ENCODE results near the gene ZNF587. TPM values are rescaled to one million over a fixed set of nuclear protein-coding genes. Genes with fewer than 3 reads are reported as not detected.

The ZNF587 gene
- total and polyA plus RNA-seq, 2 donors from 2014 or later, result 3.7 to 37.3 TPM

DNA sequence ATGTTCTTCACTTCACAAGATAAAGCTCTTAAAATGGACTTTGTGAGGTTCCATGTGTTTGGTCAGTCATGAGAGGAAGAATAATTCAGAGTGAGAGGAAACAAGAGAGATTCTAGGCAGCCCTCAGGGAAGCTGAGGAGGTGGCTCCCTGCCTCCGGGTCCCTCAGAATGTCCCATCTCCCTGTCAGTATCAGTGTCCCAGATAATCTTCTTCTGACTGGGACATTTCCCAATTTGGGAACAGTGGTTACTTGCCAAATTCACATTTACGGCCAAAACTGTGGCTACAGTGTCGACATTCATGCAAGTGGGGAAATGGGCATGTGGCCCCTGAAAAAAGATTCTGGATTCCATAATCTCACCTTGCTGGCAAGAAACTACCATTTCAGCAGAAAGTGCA, 57.7 kb downstream of the ZNF587 start:
- intact Hi-C loops (cut with DNase I), result no loop called here

DNA sequence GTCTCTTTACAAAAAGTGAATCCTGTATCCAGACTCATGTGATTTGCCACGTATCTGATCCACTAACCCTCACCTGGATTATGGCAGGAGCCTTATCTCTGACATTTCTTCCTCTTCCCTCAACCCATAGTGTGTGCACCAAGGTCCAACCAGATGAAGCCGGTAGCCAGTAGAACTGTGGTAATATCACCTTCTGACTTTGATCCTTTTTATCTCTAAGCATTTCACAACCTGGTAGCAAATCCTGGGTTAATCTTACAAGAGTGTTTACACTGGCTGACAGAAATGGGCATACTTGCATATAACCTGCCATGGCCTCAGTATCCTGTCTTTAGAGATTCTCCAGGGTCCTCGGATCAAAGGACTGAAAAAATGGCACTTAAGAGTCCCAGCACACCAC, 64.9 kb downstream of the ZNF587 start:
- Histone ChIP-seq H3K4me1 (ENCODE audit: control insufficient read depth in 2 of 3, insufficient read depth in 2 of 3, low read depth in 1 of 3, low read length in 3 of 3) (peaks cover 0 to 12% (median 6%) of the 10 kb centered on the region in 3 donors), H3K27me3 (ENCODE audit: control insufficient read depth, insufficient read depth, low read length) (no peaks in the 10 kb centered on the region), H3K4me3 (ENCODE audit: low read length in 3 of 3) (no peak overlapping the region), H3K9me3 (ENCODE audit: control insufficient read depth in 2 of 3, insufficient read depth in 1 of 3, low read length in 3 of 3) (no peaks in the 10 kb centered on the region), H3K9ac (ENCODE audit: low read length in 3 of 3) (no peak overlapping the region), H3K36me3 (ENCODE audit: control insufficient read depth in 2 of 3, insufficient read depth in 3 of 3, low read length in 3 of 3) (peaks cover 0 to 7% (median 3%) of the 10 kb centered on the region in 3 donors), H3K27ac (ENCODE audit: low read depth in 2 of 2, low read length in 2 of 2) (no peak overlapping the region)
- intact Hi-C loops (cut with DNase I), result no loop called here
- DNase-seq (no peak), FAIRE-seq (no peak)
- TF ChIP-seq, protein P1, sequence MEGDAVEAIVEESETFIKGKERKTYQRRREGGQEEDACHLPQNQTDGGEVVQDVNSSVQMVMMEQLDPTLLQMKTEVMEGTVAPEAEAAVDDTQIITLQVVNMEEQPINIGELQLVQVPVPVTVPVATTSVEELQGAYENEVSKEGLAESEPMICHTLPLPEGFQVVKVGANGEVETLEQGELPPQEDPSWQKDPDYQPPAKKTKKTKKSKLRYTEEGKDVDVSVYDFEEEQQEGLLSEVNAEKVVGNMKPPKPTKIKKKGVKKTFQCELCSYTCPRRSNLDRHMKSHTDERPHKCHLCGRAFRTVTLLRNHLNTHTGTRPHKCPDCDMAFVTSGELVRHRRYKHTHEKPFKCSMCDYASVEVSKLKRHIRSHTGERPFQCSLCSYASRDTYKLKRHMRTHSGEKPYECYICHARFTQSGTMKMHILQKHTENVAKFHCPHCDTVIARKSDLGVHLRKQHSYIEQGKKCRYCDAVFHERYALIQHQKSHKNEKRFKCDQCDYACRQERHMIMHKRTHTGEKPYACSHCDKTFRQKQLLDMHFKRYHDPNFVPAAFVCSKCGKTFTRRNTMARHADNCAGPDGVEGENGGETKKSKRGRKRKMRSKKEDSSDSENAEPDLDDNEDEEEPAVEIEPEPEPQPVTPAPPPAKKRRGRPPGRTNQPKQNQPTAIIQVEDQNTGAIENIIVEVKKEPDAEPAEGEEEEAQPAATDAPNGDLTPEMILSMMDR (IDR thresholded peaks at IDR 0.05; ENCODE audit: borderline replicate concordance, extremely low read depth, insufficient read depth), result no peak

More for the DNA sequence above, 57.7 kb downstream of the ZNF587 start:
- Histone ChIP-seq H3K27ac (ENCODE audit: low read depth in 2 of 2, low read length in 2 of 2) (no peak overlapping the region), H3K9ac (ENCODE audit: low read length in 3 of 3) (no peak overlapping the region), H3K9me3 (ENCODE audit: control insufficient read depth in 2 of 3, insufficient read depth in 1 of 3, low read length in 3 of 3) (no peaks in the 10 kb centered on the region), H3K4me3 (ENCODE audit: low read length in 3 of 3) (no peak overlapping the region), H3K4me1 (ENCODE audit: control insufficient read depth in 2 of 3, insufficient read depth in 2 of 3, low read depth in 1 of 3, low read length in 3 of 3) (peaks cover 0 to 3% (median 0%) of the 10 kb centered on the region in 3 donors), H3K27me3 (ENCODE audit: control insufficient read depth, insufficient read depth, low read length) (no peaks in the 10 kb centered on the region), H3K36me3 (ENCODE audit: control insufficient read depth in 2 of 3, insufficient read depth in 3 of 3, low read length in 3 of 3) (peaks cover 5 to 15% (median 5%) of the 10 kb centered on the region in 3 donors)
- no peak for FAIRE-seq
- no peak for DNase-seq
- TF ChIP-seq, protein P1 (IDR thresholded peaks at IDR 0.05; ENCODE audit: borderline replicate concordance, extremely low read depth, insufficient read depth), result no peak

Other genes with a start within 250 kb of the ZNF587 start
- 3.5 TPM for gene ZNF530, start 250.0 kb upstream of the ZNF587 start, total RNA-seq
- 1.1 TPM for gene ZNF530, start 250.0 kb upstream of the ZNF587 start, polyA plus RNA-seq (ENCODE audit: insufficient read depth, low read depth, low replicate concordance)
- 25.4 TPM for gene ZNF134, start 235.6 kb upstream of the ZNF587 start, total RNA-seq
- gene ZNF134, start 235.6 kb upstream of the ZNF587 start, polyA plus RNA-seq (ENCODE audit: insufficient read depth, low read depth, low replicate concordance), result 5.8 TPM
- gene ZNF211, start 216.7 kb upstream of the ZNF587 start, total RNA-seq, result 19.6 TPM
- gene ZNF211, start 216.7 kb upstream of the ZNF587 start, polyA plus RNA-seq (ENCODE audit: insufficient read depth, low read depth, low replicate concordance), result 9.1 TPM
- not detected for gene ZSCAN4, start 180.9 kb upstream of the ZNF587 start, total RNA-seq
- not detected for gene ZSCAN4, start 180.9 kb upstream of the ZNF587 start, polyA plus RNA-seq (ENCODE audit: insufficient read depth, low read depth, low replicate concordance)
- gene ZNF551, start 167.9 kb upstream of the ZNF587 start, total RNA-seq, result 13.9 TPM
- 1.3 TPM for gene ZNF551, start 167.9 kb upstream of the ZNF587 start, polyA plus RNA-seq (ENCODE audit: insufficient read depth, low read depth, low replicate concordance)
- 11.1 TPM for gene ZNF154, start 140.7 kb upstream of the ZNF587 start, total RNA-seq
- 2.2 TPM for gene ZNF154, start 140.7 kb upstream of the ZNF587 start, polyA plus RNA-seq (ENCODE audit: insufficient read depth, low read depth, low replicate concordance)
- 16.5 TPM for gene ZNF671, start 122.2 kb upstream of the ZNF587 start, total RNA-seq
- gene ZNF671, start 122.2 kb upstream of the ZNF587 start, polyA plus RNA-seq (ENCODE audit: insufficient read depth, low read depth, low replicate concordance), result 10.1 TPM
- gene ZNF776, start 103.0 kb upstream of the ZNF587 start, total RNA-seq, result 20.5 TPM
- 5.6 TPM for gene ZNF776, start 103.0 kb upstream of the ZNF587 start, polyA plus RNA-seq (ENCODE audit: insufficient read depth, low read depth, low replicate concordance)
- gene ZNF586, start 80.2 kb upstream of the ZNF587 start, total RNA-seq, result 18.7 TPM
- gene ZNF586, start 80.2 kb upstream of the ZNF587 start, polyA plus RNA-seq (ENCODE audit: insufficient read depth, low read depth, low replicate concordance), result 6.3 TPM
- 13.8 TPM for gene ZNF552, start 34.9 kb upstream of the ZNF587 start, total RNA-seq
- 10.7 TPM for gene ZNF552, start 34.9 kb upstream of the ZNF587 start, polyA plus RNA-seq (ENCODE audit: insufficient read depth, low read depth, low replicate concordance)
- 23.6 TPM for gene ZNF587B, start 19.6 kb upstream of the ZNF587 start, total RNA-seq
- gene ZNF587B, start 19.6 kb upstream of the ZNF587 start, polyA plus RNA-seq (ENCODE audit: insufficient read depth, low read depth, low replicate concordance), result 5.1 TPM
- 27.7 TPM for gene ZNF814, start 39.2 kb downstream of the ZNF587 start, total RNA-seq
- gene ZNF814, start 39.2 kb downstream of the ZNF587 start, polyA plus RNA-seq (ENCODE audit: insufficient read depth, low read depth, low replicate concordance), result 26.7 TPM
- gene ZNF417, start 66.7 kb downstream of the ZNF587 start, total RNA-seq, result 24.5 TPM
- gene ZNF417, start 66.7 kb downstream of the ZNF587 start, polyA plus RNA-seq (ENCODE audit: insufficient read depth, low read depth, low replicate concordance), result 3.0 TPM
- gene ZNF418, start 85.5 kb downstream of the ZNF587 start, total RNA-seq, result 17.6 TPM
- gene ZNF418, start 85.5 kb downstream of the ZNF587 start, polyA plus RNA-seq (ENCODE audit: insufficient read depth, low read depth, low replicate concordance), result 8.2 TPM
- gene ZNF256, start 97.8 kb downstream of the ZNF587 start, total RNA-seq, result 9.3 TPM
- 3.7 TPM for gene ZNF256, start 97.8 kb downstream of the ZNF587 start, polyA plus RNA-seq (ENCODE audit: insufficient read depth, low read depth, low replicate concordance)
- 0.85 TPM for gene C19orf18, start 124.7 kb downstream of the ZNF587 start, total RNA-seq
- 1.7 TPM for gene C19orf18, start 124.7 kb downstream of the ZNF587 start, polyA plus RNA-seq (ENCODE audit: insufficient read depth, low read depth, low replicate concordance)
- 23.0 TPM for gene ZNF606, start 153.0 kb downstream of the ZNF587 start, total RNA-seq
- gene ZNF606, start 153.0 kb downstream of the ZNF587 start, polyA plus RNA-seq (ENCODE audit: insufficient read depth, low read depth, low replicate concordance), result 7.2 TPM
- gene ZSCAN1, start 184.2 kb downstream of the ZNF587 start, total RNA-seq, result 0.98 TPM
- gene ZSCAN1, start 184.2 kb downstream of the ZNF587 start, polyA plus RNA-seq (ENCODE audit: insufficient read depth, low read depth, low replicate concordance), result 2.8 TPM
- gene ZNF135, start 209.4 kb downstream of the ZNF587 start, total RNA-seq, result 9.7 TPM
- 5.6 TPM for gene ZNF135, start 209.4 kb downstream of the ZNF587 start, polyA plus RNA-seq (ENCODE audit: insufficient read depth, low read depth, low replicate concordance)
- gene ZSCAN18, start 248.4 kb downstream of the ZNF587 start, total RNA-seq, result 103 TPM
- gene ZSCAN18, start 248.4 kb downstream of the ZNF587 start, polyA plus RNA-seq (ENCODE audit: insufficient read depth, low read depth, low replicate concordance), result 73.2 TPM

All from kidney (tissue), 14 donors.